GM21515 (cell line): ENCODE data around the gene STEEP1.

Source experiments
- ATAC-seq: cut with Tn5 transposase; IDR thresholded peaks from one replicate; pipeline ENCODE4 v1.9.1; 2021; ENCODE audit not compliant: unreplicated experiment

Gene STEEP1

DNA sequence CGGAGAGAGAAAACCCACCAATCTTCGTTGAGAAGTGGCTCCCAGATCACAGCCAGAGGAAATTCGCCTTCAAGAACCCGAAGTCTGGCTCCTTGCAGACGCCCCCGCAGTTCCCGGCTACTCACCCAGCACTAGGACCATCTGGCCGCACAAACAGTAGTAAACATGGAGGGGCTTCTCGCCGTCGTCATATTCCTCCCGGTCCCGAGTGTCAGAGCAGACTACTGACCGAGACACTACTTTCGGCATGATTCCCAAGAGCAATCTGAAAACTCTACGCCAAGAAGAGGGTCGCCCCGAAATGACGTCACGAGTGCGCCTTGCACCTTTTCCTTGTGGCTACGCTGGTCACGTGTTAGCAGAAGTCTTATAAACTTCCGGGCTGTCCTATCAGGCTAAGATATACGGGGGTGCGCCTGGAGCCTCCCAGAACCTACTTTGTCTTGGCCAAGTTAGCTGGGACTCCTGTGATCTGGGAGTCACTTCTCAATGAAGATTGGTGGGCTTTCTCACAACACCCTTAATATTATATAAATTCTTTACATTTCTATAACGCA, at the start of gene STEEP1:
TSS of gene STEEP1 (minus strand) at position 303 of the 557 bp plus-strand sequence. CDS start at position 249, 54 bp downstream.
- ATAC-seq = peak; percentile 92

DNA sequence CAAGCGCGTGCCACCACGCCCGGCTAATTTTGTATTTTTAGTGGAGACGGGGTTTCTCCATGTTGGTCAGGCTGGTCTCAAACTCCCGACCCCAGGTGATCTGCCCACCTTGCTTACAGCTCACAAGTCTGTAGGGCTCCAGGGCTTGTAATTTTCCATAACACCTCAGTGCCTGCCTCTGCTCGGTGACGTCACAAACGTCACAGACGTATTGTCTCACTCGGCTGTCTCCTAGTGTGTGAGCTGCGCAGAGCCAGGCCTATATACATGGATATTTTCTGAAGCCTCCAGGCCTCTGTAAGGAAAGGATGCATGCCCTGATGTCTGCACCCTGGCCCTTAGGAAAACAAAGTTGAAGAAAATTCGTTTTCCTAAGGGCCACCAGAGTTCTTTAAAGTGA, 49.6 kb upstream of the STEEP1 start:
- ATAC-seq = no peak

DNA sequence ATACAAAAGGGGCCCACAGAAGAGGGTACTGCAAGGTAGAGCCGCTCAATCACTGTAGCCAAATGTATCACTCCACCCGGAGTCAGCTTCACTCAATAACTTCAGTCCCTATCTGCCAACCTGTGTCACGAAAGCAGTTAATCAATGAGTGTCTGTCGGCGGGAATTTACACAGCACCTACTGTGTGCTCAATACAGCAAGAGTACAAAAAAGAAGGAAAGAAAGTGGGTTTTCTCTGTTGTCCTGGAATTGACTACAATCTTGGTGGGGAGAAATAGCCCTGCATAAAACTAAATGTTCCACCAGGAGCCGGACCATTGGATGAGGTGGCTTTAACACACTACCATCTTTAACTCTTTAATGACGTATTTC, 41.8 kb upstream of the STEEP1 start:
- ATAC-seq = no peak

DNA sequence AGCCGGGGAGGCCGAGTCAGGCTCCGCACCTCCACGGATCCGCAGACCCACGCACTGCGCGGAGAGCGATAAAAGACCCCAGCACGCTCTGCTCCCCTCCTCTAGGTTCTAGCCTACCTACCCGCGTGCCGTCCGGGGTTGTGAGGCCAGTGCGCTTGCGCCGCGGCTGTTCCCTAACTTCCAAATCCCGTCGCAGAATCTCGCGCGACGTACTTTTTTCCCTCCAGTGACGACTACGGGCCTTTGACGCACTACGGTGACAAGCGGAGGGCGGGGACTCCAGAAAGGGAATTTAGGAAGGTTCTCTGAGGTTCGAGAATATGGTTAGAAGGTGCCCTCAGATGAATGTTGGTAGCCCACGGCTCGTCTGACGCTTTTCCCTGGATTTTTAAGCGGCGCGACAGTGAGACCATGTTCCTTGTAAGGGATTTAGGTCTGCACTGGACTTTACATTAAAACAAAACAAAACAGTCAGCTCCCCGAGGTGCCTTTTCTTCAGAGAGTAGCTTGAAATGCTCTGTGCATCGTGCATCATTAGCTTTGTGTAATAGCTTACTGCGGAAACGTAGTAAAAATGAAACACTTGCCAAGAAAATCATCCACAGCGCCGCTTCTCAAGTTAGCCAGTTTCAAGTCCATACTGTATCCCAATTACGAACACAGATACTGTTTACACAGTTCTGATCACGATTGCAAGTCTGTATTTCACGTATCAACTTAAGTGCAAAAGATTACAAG, 41.2 kb upstream of the STEEP1 start, which contains the start of gene NKRF:
TSS of gene NKRF (minus strand) at position 145 of the 738 bp plus-strand sequence.
- peak; percentile 77 for ATAC-seq

DNA sequence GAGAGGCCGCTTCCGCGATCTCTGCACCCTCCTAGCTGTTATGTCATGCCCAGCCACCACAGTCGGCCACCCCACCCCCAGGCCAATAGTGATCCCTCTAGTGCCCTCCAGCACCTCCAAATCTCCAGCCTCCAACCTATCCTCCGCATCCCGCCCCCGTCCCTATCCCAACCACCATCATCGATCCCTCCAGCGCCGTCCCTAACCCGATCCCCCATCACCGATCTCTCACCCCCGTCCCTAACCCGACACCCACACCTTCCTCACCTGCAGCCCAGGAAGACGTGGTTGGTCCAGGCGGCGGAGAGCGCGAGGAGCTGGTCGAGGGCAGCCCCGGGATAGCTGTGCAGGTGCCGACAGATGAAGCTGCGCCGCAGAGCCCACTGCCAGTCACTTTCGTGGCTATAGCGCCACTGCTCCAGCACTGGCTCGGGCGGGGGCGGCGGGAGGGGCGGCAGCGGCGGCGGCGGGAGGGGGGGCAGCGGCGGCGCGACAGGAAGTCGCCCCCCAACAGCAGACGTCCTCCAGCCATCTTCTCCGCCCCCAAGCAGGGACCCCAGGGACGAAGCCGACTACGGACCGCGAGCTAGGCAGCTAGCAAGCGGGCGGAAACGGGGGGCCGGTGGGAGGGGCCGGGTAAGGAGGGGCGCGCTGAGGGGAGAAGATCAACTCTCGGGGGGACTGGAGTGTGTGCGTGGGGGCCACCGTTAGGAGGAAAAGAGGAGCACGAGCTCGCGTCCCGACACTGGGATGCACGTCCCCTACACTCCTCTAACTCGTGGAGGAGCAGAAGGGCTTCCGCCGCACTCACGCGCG, 40.5 kb upstream of the STEEP1 start:
- ATAC-seq = peak; percentile 30

DNA sequence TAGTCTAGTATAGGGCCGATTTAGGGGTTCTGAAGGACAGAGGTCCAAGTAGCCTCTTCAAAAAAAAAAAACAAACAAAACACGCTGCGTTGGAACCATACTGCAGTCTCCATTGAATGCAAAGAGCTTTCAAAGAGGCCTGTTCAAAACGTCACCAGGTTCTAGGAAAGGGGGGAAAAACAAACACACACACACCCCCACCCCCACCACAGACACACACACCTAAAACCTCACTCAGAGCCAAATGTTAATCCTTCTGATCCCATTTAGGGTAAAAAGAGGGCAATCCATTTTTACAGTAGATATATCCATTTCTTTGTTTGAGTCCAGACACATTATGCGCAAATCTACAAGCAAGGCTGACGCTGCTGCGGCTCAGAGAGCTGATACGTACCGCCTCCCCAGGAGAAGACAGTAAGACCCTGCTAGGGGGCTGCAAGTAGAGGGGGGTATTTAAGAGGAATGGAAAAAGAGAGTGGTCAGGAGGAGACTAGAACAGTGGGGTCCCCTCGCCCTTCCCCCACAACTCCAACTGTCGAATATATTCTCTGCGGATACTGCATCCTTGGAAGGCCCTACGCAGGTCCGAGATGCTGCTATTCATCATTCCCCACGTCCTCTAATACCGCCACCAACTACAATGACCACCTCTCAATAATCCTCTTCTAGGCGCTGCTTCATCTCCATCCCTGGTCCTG, 39.7 kb upstream of the STEEP1 start:
- ATAC-seq = no peak

DNA sequence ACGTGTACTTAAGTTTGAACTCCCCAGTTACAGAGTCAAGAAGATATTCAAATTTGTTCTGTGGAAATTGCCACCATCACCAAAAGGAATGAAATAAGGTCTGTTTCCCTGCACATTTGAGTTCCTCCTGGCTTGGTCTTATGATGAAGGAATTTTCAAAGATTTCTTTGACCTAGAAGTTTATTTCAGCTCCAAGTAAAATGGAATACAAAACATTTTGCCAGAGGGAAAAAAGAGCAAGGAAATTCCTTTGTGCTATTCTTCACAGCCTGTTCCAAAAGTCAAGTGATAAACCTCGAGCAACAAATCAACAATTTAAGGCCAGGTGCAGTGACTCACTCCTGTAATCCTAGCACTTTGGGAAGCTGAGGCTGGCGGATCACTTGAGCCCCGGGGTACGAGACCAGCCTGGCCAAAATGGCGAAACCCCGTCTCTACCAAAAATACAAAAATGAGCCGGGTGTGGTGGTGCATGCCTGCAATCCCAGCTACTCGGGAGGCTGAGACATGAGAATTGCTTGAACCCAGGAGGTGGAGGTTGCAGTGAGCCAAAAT, 37.6 kb upstream of the STEEP1 start:
- no peak for ATAC-seq

DNA sequence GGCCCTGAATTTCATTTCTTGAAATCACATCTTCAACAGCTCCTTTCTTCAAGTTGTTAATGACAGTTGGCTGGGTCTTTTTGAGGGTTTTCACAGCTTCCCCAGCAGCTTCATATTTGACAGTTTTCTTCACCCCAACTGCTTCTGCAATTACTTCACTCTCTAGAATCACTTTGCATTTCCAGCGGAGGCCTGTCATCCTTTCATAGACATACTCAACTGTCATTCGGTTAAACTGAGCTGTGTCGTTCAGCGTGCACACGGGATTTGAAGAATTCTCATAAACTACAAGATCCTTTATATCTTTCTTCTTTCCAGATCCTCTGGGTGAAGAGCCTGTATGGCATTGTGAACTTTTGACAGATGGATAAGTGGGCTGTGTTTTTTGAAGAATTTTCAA, 24.6 kb upstream of the STEEP1 start:
- no peak for ATAC-seq

DNA sequence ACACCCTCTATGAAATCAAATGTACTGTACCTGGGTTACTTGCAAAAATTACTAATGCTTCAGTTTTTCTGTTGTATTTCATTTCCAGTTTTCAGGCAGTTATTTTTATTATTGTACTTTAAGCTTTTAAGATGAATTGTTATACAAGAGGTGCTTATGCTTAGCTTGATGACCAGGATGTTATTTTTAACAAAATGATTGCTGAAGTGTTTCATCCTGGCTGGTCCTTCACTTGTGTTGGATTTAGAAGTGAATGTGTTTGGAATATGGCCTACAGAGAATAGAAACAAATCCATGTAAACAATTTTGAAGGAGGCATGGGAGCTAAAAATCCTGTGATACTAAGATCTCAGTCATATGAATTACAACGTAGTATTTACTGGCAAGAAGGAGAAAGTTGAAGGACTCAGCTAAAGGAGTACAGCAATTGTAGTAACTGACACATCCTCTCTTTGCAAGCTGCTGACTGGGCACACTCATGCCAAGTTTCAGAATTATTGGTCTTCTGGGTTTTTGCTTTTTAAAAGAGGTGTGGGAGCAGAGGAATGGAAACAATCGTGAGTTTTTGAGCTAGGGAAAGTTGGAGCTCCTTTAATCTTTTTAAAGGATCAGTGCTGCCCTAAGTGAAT, 18.3 kb upstream of the STEEP1 start:
- no peak for ATAC-seq

DNA sequence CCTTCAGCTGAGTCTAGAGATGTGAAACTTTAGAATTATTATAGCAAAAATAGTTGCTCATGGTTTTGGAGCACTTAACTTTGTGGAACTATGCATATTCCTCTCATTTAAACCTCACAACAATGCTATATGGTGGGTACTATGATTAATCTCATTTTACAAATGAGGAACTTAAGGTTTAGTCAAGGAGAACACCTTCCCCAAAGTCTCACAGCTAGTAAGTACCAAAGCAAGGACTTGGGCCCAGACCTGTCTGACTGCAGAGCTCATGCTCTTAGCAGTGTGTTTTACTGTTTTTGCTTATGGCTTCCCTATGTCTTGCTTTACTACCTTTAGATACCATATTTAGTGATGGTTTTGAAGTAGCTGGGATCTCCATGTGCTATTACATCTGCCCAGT, 14.2 kb upstream of the STEEP1 start:
- ATAC-seq = no peak

DNA sequence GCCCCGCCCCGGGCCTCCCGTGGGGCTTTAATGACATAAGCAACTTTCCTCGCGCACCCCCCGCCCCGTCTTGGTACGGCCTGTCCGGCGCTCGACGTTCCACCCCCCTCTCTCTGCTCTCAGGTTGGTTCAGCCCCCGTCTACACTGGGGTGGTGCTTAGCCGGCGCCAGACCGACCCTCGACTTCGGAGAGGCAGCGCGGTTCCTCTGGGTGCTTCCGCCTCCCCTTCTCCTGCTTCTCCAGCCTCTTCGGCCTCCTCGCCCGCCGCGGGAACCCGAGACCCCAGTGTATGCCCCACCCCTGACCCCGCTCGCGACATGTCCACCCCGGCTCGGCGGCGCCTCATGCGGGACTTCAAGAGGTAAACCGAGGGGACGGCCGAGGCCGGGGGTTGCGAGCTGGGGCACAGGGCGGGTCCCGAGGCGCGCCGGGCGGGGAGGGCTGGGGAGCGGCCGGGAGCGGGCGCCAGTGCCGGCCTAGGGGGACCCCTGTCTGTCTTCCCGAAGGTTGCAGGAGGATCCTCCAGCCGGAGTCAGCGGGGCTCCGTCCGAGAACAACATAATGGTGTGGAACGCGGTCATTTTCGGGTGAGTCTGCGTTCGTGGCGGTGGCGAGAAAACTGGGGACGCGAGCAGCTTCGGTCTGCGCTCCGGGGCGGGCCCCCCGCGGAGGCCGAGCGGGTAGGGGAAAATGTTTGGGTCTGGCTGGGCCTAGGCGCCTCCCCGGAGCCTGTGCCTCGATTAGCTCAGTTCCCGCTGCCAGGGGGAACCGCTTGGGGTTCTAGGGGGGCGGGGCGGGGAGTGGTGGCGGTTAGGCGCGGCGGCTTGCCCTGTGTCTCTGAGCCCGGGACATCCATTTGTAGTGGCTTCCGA, 9.4 kb upstream of the STEEP1 start, which contains the start of gene UBE2A:
TSS of gene UBE2A (plus strand) at position 170 of the 873 bp plus-strand sequence. CDS start at position 319, 149 bp downstream.
- ATAC-seq = peak; percentile 77

DNA sequence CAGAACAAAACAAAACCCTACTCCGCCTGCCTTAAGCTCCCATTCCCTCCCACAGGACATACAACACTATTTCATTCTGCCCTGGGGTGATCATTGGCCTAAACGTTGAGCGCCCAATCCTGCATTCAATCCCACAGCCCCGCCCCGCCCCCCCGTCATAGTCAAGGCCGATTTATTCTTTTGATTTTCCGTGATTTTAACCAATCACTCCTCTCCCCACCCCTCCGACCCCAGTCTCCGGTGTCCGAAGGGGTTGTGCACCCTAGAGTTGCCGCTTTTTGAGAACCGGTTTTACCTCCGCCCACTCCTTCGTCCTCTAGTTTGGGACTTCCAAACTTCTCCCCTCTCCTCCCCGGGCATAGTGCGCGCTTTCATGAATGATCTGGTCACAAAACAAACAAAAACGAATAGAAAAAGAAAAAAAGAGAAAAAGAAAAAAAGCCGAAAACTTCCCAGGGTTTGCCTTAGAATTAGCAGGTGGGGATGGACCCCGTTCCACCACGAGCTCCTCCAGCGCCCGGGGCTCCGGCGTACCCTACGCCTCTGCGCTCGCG, 8.7 kb upstream of the STEEP1 start:
- peak; percentile 80 for ATAC-seq

DNA sequence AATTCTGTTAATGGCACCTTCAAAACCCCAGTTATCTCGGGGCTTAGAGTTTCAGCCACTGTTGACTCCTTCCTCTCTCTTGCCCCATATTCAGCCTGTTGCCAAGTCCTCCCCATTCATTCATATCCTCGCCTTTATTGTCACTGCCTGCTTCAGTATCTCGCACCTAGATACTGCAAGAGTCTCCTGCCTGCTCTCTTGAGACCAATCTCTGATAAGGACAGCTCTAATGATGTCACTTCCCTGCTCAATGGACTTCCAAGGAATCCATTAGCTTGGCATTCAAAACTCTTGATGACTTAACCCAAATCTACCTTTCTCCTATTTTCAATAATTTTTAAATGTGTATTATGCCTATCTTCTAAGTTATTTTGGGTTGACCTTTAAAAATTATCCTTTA, 8.0 kb upstream of the STEEP1 start:
- no peak for ATAC-seq

DNA sequence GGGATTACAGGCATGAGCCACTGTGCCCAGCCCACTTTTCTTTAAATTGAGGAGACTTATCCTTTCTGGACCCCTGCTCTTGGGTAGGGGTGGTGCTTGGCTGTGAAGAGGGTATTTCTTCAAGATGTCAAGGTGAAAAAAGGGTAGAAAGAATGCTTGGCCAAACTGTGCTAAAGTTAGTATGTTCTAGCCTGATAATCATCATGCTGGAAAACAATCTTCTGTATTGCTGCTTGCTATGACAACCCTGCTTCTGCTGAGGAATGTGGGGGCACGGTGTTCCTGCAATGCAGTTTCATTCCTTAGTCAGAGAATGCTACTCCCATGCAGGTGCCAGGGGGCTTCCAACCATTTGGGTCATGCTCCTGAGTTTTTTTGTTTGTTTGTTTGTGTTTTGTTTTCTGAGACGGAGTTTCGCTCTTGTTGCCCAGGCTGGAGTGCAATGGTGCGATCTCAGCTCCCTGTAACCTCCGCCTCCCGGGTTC, 5.2 kb upstream of the STEEP1 start:
- no peak for ATAC-seq

DNA sequence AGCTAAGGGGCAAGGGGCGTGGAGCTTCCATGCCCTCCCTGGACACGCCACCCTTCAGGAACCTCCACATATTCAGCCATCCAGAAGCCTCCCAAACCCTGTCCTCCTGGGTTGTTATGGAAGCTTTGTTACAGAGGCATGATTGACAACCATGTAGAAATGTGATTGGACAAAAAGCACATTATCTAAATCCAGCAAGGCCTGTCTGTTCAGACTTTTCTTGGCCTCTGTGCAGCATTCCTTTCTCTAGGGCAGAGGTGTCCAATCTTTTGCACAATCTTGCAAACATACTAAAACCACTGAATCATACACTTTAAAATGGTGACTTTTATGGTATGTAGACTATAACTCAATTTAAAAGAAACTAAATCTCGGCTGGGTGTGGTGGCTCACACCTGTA, 12.7 kb downstream of the STEEP1 start:
- no peak for ATAC-seq

DNA sequence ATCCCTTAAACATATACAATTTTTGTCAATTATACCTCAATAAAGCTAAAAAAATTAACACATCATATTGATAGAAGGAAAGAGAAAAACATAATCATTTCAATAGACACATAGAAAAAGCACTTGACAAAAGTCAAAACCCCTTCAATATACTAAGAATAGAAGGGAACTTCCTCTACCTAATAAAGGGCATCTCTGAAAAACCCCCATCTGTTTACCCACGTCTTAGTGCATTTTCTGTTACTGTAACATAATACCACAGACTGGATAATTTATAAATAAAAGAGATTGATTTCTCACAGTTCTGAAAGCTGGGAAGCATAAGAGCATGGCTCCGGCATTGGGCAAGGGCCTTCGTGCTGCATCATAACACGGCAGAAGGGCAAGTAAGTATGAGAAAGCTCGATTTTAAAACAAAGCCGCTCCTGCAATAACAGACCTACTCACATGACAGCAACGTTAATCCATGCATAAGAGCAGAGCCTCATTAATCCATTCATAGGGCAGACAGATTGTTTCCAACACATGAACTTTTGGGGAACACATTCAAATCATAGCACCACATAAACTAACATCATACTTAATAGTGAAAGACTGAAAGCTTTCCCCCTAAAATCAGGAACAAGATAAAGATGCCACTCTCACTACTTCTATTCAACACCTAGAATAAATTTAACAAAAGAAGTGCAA, 15.7 kb downstream of the STEEP1 start:
- no peak for ATAC-seq

DNA sequence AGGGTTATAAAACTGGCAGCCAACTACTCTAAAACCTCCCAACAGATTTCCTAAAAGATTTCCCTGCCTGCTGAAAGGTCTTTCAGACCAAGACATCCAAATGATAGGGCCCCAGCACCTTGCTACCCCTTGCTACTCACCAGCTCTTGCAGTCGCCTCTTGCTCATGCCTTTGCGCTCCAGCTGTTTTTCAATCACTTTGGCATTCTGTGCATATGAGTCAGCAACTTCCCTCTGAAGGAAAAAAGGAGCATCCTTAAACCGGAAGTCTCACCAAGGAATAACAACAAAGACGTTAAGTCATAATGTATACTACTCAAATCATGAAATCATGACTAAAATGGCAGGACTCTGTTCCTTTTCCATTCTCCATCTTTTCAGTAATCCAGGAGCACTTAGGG, 24.0 kb downstream of the STEEP1 start:
- no peak for ATAC-seq

DNA sequence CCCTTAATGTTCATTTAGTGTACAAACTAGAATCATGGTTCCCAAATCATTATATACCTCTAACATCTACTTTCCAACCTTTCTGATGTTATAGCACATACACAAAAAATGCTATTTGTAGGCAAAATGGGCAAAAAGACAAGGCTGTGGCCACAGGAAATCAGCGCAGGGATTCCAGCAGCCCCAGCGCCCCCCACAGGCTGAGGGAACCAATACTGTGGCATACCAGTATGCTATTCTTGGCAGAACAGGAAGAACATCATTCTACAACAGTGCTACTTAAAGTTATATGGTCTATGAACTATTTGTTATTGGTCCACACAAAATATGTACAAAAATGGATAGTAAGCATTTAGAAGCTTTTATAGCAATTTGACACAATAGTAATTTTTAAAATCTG, 25.3 kb downstream of the STEEP1 start:
- no peak for ATAC-seq
